Hematopoietic multipotent progenitor cell treated with erythropoietin and hydrocortisone succinate and interleukin-3 and kit ligand, for 8 days (in vitro differentiated cells): Measurements from ENCODE around the gene REG3G.

Experiments
- DNase-seq: peaks from one replicate; pipeline ENCODE4 v3.0.0-alpha.2; 2015

REG3G gene

GRCh38 chr2:79025421-79025820, at the start of gene REG3G:
REG3G (plus strand) TSS chr2:79025702; CDS start chr2:79026094, 392 bp downstream.
- no peak for DNase-seq

- peak; percentile 10 for DNase-seq
Measured at GRCh38 chr2:78977661-78978145, 47.8 kb upstream of the REG3G start.

DNA sequence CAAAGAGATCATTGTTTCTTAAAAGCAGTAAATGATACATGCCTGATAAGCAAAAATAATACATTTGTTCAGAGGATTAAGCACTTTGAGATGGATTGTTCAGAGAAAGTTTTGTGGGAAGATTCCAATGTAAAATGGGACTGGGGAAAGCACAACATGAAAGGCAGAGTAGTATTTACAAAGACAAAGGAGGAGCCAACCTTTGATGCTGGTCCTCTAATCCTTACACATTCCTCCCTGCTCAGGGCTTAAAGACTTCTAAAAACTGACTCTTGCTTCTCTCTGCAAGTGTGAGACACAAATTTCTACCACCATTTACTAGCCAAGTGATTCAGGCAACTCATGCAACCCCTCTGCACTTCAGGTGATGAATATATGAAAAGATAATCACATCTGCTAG, 47.2 kb upstream of the REG3G start:
- DNase-seq = no peak

- DNase-seq = peak; percentile 48
Measured at GRCh38 chr2:78979380-78980151, 45.9 kb upstream of the REG3G start.

DNA sequence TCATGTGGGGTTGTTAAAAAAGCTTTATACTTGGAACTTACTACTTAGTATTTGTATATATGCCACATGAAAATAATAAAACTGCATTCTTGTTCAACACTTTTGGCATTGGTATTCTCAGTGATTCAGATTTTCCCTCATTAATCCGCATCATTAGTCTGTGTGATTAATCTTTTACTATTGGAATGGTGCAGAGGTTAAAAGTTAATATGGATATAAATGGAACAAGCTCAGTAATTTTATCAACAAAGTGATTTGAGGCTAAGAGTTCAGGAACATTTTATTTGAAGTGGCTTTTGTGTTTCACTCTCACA, 45.4 kb upstream of the REG3G start:
- no peak for DNase-seq

GRCh38 chr2:78980871-78981270, 44.6 kb upstream of the REG3G start:
- DNase-seq = no peak

GRCh38 chr2:78982638-78983330, 42.7 kb upstream of the REG3G start:
- no peak for DNase-seq

- DNase-seq = no peak
Measured at GRCh38 chr2:78984386-78984785, 41.1 kb upstream of the REG3G start.

- no peak for DNase-seq
Measured at GRCh38 chr2:78985558-78985957, 39.9 kb upstream of the REG3G start.

GRCh38 chr2:78989051-78989450, 36.5 kb upstream of the REG3G start:
- DNase-seq = no peak

DNA sequence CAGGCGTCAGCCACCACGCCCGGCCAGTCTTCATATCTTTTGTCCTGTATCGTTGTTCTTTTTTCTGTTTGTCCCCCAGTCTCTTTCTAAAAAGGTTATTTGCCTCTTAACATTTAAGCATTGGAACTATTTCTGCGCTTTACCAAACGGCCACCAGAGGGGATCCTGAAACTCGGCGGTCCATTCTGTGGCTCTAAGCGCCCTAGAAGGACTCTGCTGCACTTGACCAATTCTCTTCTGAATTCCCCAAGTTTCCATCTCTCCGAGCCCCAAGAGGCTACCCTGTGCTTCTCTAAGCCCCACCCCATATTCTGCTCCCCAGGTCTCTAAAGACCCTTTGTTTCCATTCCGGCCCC, 33.1 kb upstream of the REG3G start:
- DNase-seq = peak; percentile 3

GRCh38 chr2:78992807-78993517, 32.5 kb upstream of the REG3G start:
- no peak for DNase-seq

DNA sequence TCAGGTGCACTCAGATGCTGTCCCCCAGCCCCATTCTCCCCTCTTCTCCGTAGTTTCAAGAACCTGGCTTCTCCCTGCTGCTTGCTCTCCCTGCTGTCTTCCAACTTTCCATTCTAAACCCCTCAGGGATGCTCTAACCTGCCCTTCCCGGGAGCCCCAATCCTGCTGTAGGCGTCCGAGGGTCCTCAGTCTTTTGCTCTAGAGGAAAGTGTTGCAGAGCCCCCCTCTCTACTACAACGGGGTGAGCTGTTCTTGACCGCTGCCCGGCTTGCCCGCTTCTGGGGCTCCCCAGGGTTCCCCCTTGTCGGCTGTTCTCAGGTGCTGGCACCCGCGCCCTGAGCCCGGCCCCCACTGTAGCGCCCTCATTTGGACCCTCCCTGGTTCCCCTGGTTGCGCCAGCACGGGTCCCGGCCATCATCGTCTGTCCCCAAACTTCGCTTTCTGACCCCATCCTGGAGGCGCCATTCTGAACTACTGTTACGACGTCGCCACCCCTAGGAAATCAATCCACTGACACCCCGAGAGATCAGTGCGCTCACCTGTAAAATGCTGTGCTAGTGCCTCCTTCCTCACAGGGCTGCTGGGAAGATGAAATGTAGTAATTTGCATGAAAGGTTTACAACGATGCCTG, 31.9 kb upstream of the REG3G start:
- DNase-seq = no peak

GRCh38 chr2:78994789-78995188, 30.7 kb upstream of the REG3G start:
- no peak for DNase-seq

- peak; percentile 4 for DNase-seq
Measured at GRCh38 chr2:78999406-78999805, 26.1 kb upstream of the REG3G start.

GRCh38 chr2:79000008-79000576, 25.4 kb upstream of the REG3G start:
- DNase-seq = no peak

DNA sequence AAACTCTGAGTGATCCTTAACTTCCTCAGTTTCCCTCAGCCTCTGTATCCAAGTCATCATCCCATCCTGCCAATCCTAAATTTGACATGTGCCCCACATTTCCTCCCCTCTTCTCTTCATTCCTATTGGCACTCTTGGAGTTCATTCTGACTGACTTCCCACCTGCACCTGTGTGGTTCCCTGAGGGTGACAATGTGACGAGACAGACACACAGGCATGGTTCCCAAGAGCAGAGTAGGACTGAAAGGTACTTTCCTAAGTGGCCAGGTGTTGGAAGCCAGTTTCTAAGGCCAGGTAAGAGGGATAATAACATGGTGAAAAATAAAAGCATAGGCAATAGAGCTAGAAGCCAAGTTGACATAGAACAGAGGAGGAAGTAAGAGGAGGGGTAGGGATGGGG, 24.2 kb upstream of the REG3G start:
- DNase-seq = no peak

- no peak for DNase-seq
Measured at GRCh38 chr2:79004680-79005079, 20.8 kb upstream of the REG3G start.

- DNase-seq = no peak
Measured at GRCh38 chr2:79005216-79005615, 20.3 kb upstream of the REG3G start.

GRCh38 chr2:79009388-79009787, 16.1 kb upstream of the REG3G start:
- no peak for DNase-seq

DNA sequence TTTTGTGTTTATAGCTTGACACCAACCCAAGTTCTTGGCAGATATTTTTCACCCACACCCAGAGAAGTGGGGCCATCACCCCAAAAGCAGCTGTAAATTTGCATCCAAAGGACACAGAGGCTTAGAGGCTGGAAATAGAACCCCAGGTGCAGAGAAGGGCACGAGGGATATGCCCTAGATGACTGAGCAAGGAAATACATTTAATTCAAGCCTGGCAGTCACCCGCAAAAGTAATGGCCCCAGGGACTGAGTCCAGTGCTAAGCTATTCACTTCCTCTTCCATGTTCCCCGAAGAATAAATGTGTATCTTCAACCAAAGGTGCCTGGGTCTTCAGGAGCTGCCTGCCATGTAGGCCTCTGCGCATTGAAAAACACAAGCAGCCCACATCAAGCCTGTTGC, 14.0 kb upstream of the REG3G start:
- no peak for DNase-seq

DNA sequence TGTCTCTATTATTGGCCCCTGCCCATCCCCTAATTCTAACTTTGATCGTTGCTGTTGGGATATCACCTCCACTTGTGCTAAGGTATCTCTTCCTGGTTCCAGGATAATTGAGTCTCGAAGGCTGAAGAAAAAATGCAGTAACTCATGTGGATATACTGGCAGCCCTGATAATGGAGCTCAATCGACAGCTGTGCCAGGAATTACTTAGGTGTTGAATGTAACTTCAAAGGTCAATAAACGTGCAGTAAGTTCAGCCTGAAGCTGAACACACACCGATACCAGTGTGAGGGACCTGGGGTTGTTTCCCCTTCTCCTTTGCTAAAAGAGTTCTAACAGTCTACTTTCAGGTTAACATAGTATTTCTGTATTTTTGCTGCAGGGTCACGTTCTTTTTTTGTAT, 11.9 kb upstream of the REG3G start:
- no peak for DNase-seq

GRCh38 chr2:79016342-79016741, 9.2 kb upstream of the REG3G start:
- DNase-seq = no peak
